HG03064 (cell line): Measurements from ENCODE around the gene TLR8.
"Not testable (repeated sequence)": the region's sequence is repeated elsewhere in the genome, so short reads cannot be mapped to it uniquely, and the experiment has no call there.

Experiments
- ATAC-seq: cut with Tn5 transposase; IDR thresholded peaks from one replicate; pipeline ENCODE4 v1.9.1; 2021; ENCODE audit warnings: low read depth; ENCODE audit not compliant: unreplicated experiment

The TLR8 gene

GRCh38 chrX:12944452-12944851 lies 38.0 kb downstream of the TLR8 start:
- ATAC-seq, result not testable (repeated sequence)

DNA sequence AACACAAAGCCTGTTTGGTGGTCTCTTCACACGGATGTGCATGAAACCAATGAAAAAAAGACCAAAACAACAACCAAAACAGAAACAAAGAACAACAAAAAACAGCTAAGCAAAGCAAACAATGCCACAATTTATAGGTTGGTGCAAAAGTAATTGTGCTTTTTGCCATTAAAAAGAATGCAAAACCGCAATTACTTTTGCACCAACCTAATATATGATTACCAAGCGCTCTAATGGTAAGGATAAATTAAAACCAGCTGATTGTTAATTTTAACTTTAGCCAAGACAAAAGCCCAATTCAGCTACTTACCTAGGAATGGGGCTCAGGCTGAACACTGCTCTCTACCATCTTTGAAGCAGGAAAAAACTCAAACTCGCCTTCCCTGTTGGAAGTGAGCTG lies 39.1 kb downstream of the TLR8 start:
- no peak for ATAC-seq

GRCh38 chrX:12946406-12946805 lies 40.0 kb downstream of the TLR8 start:
- ATAC-seq, result no peak

GRCh38 chrX:12946838-12947544 lies 40.6 kb downstream of the TLR8 start:
- ATAC-seq, result no peak

GRCh38 chrX:12947545-12948235 lies 41.3 kb downstream of the TLR8 start:
- no peak for ATAC-seq

DNA sequence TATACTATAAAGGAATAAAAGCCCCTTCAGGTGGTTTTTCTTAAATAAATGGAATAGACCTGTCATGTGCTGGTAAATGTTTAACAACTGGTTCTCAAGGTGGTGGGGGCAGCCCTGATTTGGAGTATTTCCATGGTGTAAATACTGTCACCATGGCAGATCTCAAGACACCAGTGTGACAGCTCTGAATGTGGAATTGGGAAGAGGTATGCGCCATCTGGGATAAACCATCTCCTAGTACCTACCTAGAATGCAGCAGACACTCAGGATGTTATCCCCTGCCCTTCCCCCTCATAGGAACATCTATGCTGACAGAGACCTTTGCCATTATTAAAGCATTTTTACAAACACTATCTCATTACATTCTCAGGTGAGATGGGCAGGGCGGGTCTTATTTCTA lies 42.1 kb downstream of the TLR8 start:
- ATAC-seq, result no peak

GRCh38 chrX:12949205-12949926 lies 42.9 kb downstream of the TLR8 start:
- ATAC-seq, result no peak

DNA sequence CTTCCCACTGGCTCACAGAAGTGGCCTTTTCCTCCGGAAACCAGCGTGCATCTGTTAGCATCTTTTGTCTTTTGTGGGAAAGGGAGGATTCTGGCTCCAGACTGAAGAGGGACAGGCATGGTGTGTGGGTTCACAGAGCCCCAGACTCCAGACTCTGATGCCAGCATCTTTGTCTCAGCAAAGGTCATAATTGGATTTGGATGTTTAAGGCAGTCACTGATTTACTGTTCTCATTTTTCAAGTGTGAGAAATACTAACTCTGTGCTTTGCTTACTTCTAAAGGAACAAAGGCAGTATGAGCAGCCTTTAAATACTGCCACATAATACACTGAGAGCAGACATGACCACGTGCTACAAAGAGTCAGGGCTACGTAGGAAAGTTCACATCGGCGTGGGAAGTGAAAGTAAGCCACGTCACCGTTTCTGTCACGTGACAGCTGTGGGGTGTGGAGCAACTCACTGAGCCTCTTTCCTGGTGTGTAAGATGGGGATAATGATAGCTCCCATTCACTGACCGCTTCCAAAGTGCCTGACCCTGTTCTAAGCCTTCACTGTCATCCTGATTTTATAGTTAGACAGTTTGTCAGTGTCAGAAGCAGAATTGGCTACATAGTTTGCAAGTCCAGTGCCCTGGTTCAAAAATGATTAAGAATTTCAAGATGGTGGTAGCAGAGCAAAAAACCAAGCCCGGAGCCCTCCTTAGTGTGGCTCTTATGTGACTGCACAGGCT lies 43.7 kb downstream of the TLR8 start:
- ATAC-seq, result peak; percentile 56

GRCh38 chrX:12950851-12951594 lies 44.6 kb downstream of the TLR8 start:
- ATAC-seq, result peak; percentile 40

GRCh38 chrX:12951595-12951975 lies 45.2 kb downstream of the TLR8 start:
- ATAC-seq, result no peak

DNA sequence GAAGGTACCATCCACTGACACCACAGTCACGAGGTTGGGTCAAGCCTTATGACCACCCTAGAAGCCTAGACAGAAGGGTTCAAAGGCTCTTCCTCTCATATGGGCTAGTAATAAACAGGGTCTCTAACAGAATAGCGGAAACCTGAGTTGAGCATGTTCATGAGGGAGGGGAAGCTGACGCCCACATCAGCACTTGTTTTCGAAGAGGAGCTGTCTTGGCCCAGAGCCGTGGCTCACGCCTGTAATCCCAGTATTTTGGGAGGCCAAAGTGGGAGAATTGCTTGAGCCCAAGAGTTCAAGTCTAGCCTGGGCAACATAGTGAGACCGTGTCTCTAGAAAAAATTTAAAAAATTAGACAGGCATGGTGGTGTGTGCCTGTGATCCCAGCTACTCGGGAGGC lies 47.0 kb downstream of the TLR8 start:
- no peak for ATAC-seq

DNA sequence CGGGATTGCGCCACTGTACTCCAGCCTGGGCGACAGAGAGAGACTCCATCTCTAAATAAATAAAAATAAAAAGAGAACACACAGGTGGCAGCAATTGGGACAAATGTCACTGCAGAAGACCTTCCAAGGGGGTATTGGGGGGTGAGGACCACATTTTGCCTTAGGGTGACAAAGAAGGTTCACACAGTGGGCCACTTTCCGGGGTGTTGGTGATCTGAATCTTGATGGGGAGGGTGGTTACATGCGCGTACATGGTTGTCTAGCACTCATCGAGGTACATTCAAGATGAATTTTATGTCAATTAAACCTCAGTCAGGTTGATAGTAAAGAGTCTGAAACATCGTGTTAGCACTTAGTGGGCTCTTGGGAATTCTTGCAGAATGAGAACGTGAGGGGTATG lies 48.0 kb downstream of the TLR8 start:
- ATAC-seq, result no peak

- no peak for ATAC-seq
These were observed 48.6 kb downstream of the TLR8 start for GRCh38 chrX:12954981-12955380.

DNA sequence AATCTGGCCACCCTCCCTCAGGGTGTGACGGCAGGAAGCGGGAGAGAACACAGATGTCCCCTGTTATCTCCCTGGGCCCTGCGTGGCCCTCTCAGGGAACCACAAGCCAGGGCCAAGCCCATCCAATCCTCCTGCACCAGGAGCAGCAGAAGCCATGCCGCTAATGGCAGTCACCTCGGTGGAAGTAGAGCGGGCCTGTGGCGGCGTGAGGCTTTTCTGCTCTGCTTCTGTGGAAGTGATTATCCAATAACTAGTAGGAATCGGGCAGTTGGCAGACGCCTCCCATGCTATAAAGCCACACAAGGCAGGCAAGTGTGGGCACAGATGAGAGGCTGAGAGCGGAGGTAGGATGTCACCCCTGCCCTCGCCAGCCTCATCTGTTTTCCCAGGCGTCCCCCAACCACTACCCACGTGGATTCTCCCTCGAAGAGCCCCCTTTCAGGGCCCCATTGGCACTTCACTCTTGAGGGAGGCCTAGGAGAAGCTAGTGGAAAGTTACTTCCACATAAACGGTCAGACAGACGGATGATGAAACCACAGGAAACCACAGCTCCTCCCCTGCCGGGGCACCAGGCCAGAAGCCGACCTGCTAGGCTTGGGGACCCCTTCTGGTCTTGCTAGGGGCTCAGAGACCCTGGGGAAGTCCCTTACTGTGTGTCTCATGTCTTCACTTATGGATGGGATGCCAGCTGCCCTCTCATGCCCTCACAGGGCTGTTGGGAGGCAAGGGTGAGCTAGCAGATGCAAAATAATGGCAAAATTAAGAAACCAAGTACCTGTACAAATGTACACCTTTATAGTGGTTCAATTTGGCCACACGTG lies 49.7 kb downstream of the TLR8 start:
- ATAC-seq, result peak; percentile 45

- ATAC-seq, result peak; percentile 77
These were observed 50.5 kb downstream of the TLR8 start for GRCh38 chrX:12956704-12957534.

DNA sequence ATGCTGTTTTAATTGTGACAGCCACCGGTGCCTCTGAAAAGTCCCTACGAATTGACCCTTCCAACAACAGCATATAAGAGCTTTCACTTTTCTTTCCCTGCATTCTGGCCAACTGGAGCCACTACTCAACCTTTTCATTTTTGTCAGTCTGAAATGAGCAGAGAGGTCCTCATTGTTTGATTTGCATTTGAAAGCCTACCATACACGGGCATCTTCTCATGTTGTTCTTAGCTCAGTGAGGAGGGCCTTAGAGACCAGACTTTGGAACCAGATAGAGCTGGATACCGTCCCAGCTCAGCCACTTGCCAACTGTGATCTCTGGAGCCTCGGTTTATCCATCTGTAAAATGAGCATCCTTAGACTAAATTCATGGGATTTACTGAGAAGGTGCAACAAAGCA lies 51.6 kb downstream of the TLR8 start:
- no peak for ATAC-seq

GRCh38 chrX:12958461-12958860 lies 52.0 kb downstream of the TLR8 start:
- no peak for ATAC-seq

DNA sequence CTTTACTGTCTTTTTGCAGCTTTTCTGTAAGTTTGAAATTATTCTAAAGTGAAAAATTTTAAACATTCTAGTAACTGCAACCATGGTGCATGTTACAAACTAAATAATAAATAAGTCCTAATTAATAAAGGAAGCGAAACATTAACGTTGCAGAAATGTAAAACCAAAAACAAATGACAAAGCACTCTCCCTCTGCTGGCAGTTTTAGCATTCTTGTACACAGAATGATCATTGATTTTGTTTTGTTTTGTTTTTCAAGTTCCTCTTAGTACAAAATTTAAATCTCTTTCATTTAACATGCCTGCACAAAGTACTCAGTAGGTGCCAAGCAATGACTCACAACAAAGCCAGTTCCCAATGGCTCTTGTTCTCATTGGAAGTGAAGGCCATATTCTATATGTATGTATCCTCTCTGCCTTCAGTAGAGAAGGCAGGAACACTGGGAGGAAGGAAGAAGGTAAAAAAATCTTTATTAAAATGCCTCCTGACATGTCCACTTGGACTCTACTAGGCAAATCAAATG lies 54.8 kb downstream of the TLR8 start:
- no peak for ATAC-seq
